KOPT-K1 (cell line): ENCODE measurements around the gene PLPPR5.

ENCODE experiments used
- H3K27ac ChIP-seq: fragments of 200-600 bp; sonication (generic); 2 replicates; pipeline ENCODE4 v1.5.1; 2016; ENCODE audit warnings: antibody characterized with exemption, mild to moderate bottlenecking, low read depth, low read length; ENCODE audit not compliant: poor library complexity, severe bottlenecking
- H3K36me3 ChIP-seq: fragments of 200-600 bp; sonication (generic); 2 replicates; pipeline ENCODE4 v1.5.1; 2017; ENCODE audit warnings: antibody characterized with exemption, mild to moderate bottlenecking, low read length, moderate library complexity; ENCODE audit not compliant: insufficient read depth
- H3K9me3 ChIP-seq: fragments of 200-600 bp; sonication (generic); 2 replicates; pipeline ENCODE4 v1.5.1; 2017; ENCODE audit warnings: antibody characterized with exemption, low read length, mild to moderate bottlenecking; ENCODE audit not compliant: insufficient read depth, poor library complexity, severe bottlenecking

The PLPPR5 gene

GRCh38 chr1:98870959-98871903, 133.4 kb downstream of the PLPPR5 start:
- Histone ChIP-seq H3K36me3 (no peaks in the 10 kb centered on the region), H3K9me3 (peaks cover 29% of the 10 kb centered on the region), H3K27ac (peak overlapping the region; percentile 84)

GRCh38 chr1:98865796-98866195, 138.9 kb downstream of the PLPPR5 start:
- H3K27ac ChIP-seq: no peak overlapping the region
- H3K9me3 ChIP-seq: peaks cover 30% of the 10 kb centered on the region
- no peaks in the 10 kb centered on the region for H3K36me3 ChIP-seq

- Histone ChIP-seq H3K9me3 (peaks cover 16% of the 10 kb centered on the region), H3K36me3 (no peaks in the 10 kb centered on the region), H3K27ac (no peak overlapping the region)
Observed at GRCh38 chr1:98860329-98860728, 144.3 kb downstream of the PLPPR5 start.

- H3K36me3 ChIP-seq: no peaks in the 10 kb centered on the region
- H3K9me3 ChIP-seq: no peaks in the 10 kb centered on the region
- H3K27ac ChIP-seq: no peak overlapping the region
Observed at GRCh38 chr1:98854137-98854536, 150.5 kb downstream of the PLPPR5 start.

- Histone ChIP-seq H3K9me3 (no peaks in the 10 kb centered on the region), H3K27ac (no peak overlapping the region)
Observed at GRCh38 chr1:98849969-98850636, 154.6 kb downstream of the PLPPR5 start.

GRCh38 chr1:98842241-98842640, 162.4 kb downstream of the PLPPR5 start:
- Histone ChIP-seq H3K27ac (no peak overlapping the region), H3K9me3 (no peaks in the 10 kb centered on the region), H3K36me3 (no peaks in the 10 kb centered on the region)

More at GRCh38 chr1:98849969-98850636, 154.6 kb downstream of the PLPPR5 start:
- no peaks in the 10 kb centered on the region for H3K36me3 ChIP-seq
